ENCODE measurements around the gene FRMD4A. TPM values are rescaled to one million over a fixed set of nuclear protein-coding genes. Genes with fewer than 3 reads are reported as not detected.

The FRMD4A gene
- polyA plus RNA-seq, 1 donor (not counting 4 experiments of a cell fraction or from before 2014, with no cell fraction given): 12.9 TPM

GRCh38 chr10:13862546-13863233 is 468.0 kb downstream of the FRMD4A start:
- Histone ChIP-seq H3K9me3 (ENCODE audit: control insufficient read depth, low read depth, low read length) (no peaks in the 10 kb centered on the region), H4K20me1 (ENCODE audit: control insufficient read depth, extremely low read depth, insufficient read depth, low read length) (no peaks in the 10 kb centered on the region), H3K9me1 (ENCODE audit: control insufficient read depth, extremely low read depth, insufficient read depth, low read length) (no peaks in the 10 kb centered on the region), H3K27ac (ENCODE audit: control insufficient read depth, insufficient read depth, low read length) (no peak overlapping the region), H3K4me1 (ENCODE audit: control insufficient read depth, extremely low read depth, insufficient read depth, low read length) (peaks cover 14% of the 10 kb centered on the region), H3K36me3 (ENCODE audit: control insufficient read depth in 2 of 2, extremely low read depth in 1 of 2, insufficient read depth in 2 of 2, low read length in 2 of 2) (no peaks in the 10 kb centered on the region), H3K27me3 (ENCODE audit: control insufficient read depth, extremely low read depth, insufficient read depth, low read length) (no peaks in the 10 kb centered on the region), H3K4me2 (ENCODE audit: control insufficient read depth, extremely low read depth, insufficient read depth, low read depth, low read length) (no peak overlapping the region), H3K79me2 (ENCODE audit: control insufficient read depth, insufficient read depth, low read length) (peaks cover 18% of the 10 kb centered on the region), H3K4me3 (ENCODE audit: control insufficient read depth in 2 of 3, extremely low read depth in 1 of 3, insufficient read depth in 2 of 3, low read depth in 1 of 3, low read length in 3 of 3) (no peak overlapping the region), H2AFZ (ENCODE audit: control insufficient read depth, low read length) (no peak overlapping the region), H3K9ac (ENCODE audit: control insufficient read depth, extremely low read depth, insufficient read depth, low read length) (no peak overlapping the region)
- no peak for FAIRE-seq
- dilution Hi-C loops (cut with MboI; ENCODE audit: extremely low pct_ligation_motif_present, low sequenced_read_pairs): no loop called here
- no peak for TF ChIP-seq CTCF (optimal IDR thresholded peaks at IDR 0.05 in 1 of 3, IDR thresholded peaks at IDR 0.05 in 1 of 3, conservative IDR thresholded peaks at IDR 0.05 in 1 of 3; ENCODE audit: extremely low read depth in 1 of 3, insufficient read depth in 2 of 3, low read length in 3 of 3)
- no peak for TF ChIP-seq EZH2 (IDR thresholded peaks at IDR 0.05; ENCODE audit: low read length)
- DNase-seq (ENCODE audit: low read depth, low spot score): no peak

GRCh38 chr10:13860886-13861285 is 469.8 kb downstream of the FRMD4A start:
- no peaks in the 10 kb centered on the region for H3K9me3 ChIP-seq (ENCODE audit: control insufficient read depth, low read depth, low read length)
- no peak overlapping the region for H3K4me2 ChIP-seq (ENCODE audit: control insufficient read depth, extremely low read depth, insufficient read depth, low read depth, low read length)
- no peak overlapping the region for H3K9ac ChIP-seq (ENCODE audit: control insufficient read depth, extremely low read depth, insufficient read depth, low read length)
- no peaks in the 10 kb centered on the region for H4K20me1 ChIP-seq (ENCODE audit: control insufficient read depth, extremely low read depth, insufficient read depth, low read length)
- no peaks in the 10 kb centered on the region for H3K27me3 ChIP-seq (ENCODE audit: control insufficient read depth, extremely low read depth, insufficient read depth, low read length)
- H3K4me3 ChIP-seq (ENCODE audit: control insufficient read depth in 2 of 3, extremely low read depth in 1 of 3, insufficient read depth in 2 of 3, low read depth in 1 of 3, low read length in 3 of 3): no peak overlapping the region
- peaks cover 5% of the 10 kb centered on the region for H3K4me1 ChIP-seq (ENCODE audit: control insufficient read depth, extremely low read depth, insufficient read depth, low read length)
- dilution Hi-C loops (cut with MboI; ENCODE audit: extremely low pct_ligation_motif_present, low sequenced_read_pairs): no loop called here
- H3K79me2 ChIP-seq (ENCODE audit: control insufficient read depth, insufficient read depth, low read length): peaks cover 18% of the 10 kb centered on the region
- DNase-seq (ENCODE audit: low read depth, low spot score) (no peak), FAIRE-seq (no peak)
- H3K36me3 ChIP-seq (ENCODE audit: control insufficient read depth in 2 of 2, extremely low read depth in 1 of 2, insufficient read depth in 2 of 2, low read length in 2 of 2): no peaks in the 10 kb centered on the region
- H3K27ac ChIP-seq (ENCODE audit: control insufficient read depth, insufficient read depth, low read length): no peak overlapping the region
- no peak overlapping the region for H2AFZ ChIP-seq (ENCODE audit: control insufficient read depth, low read length)
- TF ChIP-seq EZH2 (IDR thresholded peaks at IDR 0.05; ENCODE audit: low read length): no peak
- no peak for TF ChIP-seq CTCF (optimal IDR thresholded peaks at IDR 0.05 in 1 of 3, IDR thresholded peaks at IDR 0.05 in 1 of 3, conservative IDR thresholded peaks at IDR 0.05 in 1 of 3; ENCODE audit: extremely low read depth in 1 of 3, insufficient read depth in 2 of 3, low read length in 3 of 3)
- no peaks in the 10 kb centered on the region for H3K9me1 ChIP-seq (ENCODE audit: control insufficient read depth, extremely low read depth, insufficient read depth, low read length)
